GM12874 (cell line): ENCODE data around the gene NOL9.
A peak's percentile ranks its signal among the peaks of the same experiment; 100 is the strongest.

Source experiments
- CTCF ChIP-seq: IDR thresholded peaks from 2 replicates; pipeline ENCODE4 v1.5.1; 2011; ENCODE audit warnings: low read depth, mild to moderate bottlenecking, control low read depth, low read length, moderate library complexity; ENCODE audit not compliant: insufficient read depth

The NOL9 gene

GRCh38 chr1:6477039-6477820 is 77.1 kb downstream of the NOL9 start:
- no peak for TF ChIP-seq CTCF

- TF ChIP-seq CTCF, result no peak
Measured at GRCh38 chr1:6476483-6476882, 77.8 kb downstream of the NOL9 start.

DNA sequence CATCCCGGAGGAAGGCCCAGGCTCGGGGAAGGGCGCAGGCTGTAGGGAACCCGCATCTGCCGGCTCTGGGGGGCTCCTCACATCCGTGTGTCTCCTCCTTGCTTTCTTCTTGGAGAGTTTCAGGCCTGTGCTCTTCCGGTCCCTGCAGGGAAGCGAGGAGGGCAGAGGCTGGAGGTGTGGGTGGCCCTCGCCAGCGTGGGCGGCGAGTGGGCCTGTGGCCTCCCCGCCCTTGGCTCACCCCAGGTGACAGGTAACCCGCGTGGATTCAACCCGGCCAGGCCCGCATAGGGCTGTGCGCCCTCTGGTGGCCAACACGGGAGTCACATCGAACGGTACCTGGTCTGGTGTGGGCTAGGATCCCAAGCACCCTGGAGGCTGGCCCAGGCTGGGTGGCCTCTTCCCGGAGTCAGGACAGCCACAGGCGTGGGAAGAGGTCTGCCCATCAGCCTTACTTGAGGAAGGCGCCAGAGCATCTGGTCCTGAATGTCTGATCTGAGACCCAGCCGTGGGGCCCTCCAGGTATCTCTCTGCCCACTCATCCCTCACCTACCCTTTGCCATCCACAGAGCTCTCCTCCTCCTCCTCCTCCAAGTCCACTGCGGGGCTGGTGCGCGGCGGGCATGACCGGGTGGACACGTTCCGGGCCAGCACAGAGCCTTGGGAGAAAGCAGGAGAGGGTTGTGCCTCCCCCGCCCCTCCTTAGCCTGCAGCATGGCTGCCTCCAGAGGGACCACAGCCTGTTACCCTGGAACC is 78.8 kb downstream of the NOL9 start:
- peak; percentile 97 for TF ChIP-seq CTCF

GRCh38 chr1:6474815-6475282 is 79.5 kb downstream of the NOL9 start:
- TF ChIP-seq CTCF, result no peak

- TF ChIP-seq CTCF, result no peak
Measured at GRCh38 chr1:6473974-6474814, 80.1 kb downstream of the NOL9 start.

DNA sequence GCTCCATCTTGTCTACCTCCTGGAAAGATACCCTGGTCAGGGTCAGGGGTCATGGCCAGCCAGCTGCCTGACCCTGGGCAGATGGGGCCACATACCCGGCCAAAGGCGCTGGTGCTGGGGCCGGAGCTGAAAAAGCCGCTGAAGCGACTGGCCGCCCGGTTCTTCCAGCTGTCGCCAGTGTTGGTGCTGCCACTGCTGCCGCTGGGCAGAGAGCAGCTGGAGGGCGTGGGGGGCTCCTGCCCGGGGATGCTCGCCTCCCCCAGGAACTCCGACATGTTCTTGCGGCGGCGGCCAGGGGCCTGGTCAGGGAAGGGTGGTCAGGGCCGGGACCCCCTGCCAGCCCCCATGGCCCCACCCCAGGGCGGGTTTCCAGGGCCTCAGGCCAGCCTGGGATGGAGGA is 81.2 kb downstream of the NOL9 start:
- TF ChIP-seq CTCF, result no peak

- peak; percentile 50 for TF ChIP-seq CTCF
Measured at GRCh38 chr1:6472391-6472790, 81.9 kb downstream of the NOL9 start.
